HepG2 (cell line): ENCODE measurements around the gene TXNRD2. TPM values are rescaled to one million over a fixed set of nuclear protein-coding genes. Genes with fewer than 3 reads are reported as not detected.

Source experiments
- CBFB ChIP-seq: sonication (generic); formaldehyde crosslinking; IDR thresholded peaks from 2 replicates; pipeline ENCODE4 v1.4.0; 2020; ENCODE audit warnings: missing genetic modification reagents
- FOXJ3 ChIP-seq: sonication (generic); formaldehyde crosslinking; IDR thresholded peaks from 2 replicates; pipeline ENCODE4 v1.4.0; 2020; ENCODE audit warnings: missing genetic modification reagents, mild to moderate bottlenecking, borderline replicate concordance
- FOXK2 ChIP-seq: fragments of 450-650 bp; IDR thresholded peaks from 2 replicates; pipeline ENCODE4 v1.6.1; 2016
- HIC2 ChIP-seq: sonication (generic); formaldehyde crosslinking; IDR thresholded peaks from 2 replicates; pipeline ENCODE4 v1.9.0; 2022; ENCODE audit warnings: low read depth, missing genetic modification reagents
- JARID2 ChIP-seq: sonication (generic); formaldehyde crosslinking; IDR thresholded peaks from 2 replicates; pipeline ENCODE4 v1.8.1; 2023; ENCODE audit warnings: missing genetic modification reagents, inconsistent platforms; ENCODE audit not compliant: insufficient replicate concordance
- LRRFIP1 ChIP-seq: sonication (generic); formaldehyde crosslinking; conservative IDR thresholded peaks from 2 replicates; pipeline ENCODE4 v1.4.0; 2020; ENCODE audit warnings: missing genetic modification reagents
- PHF8 ChIP-seq: sonication (generic); formaldehyde crosslinking; IDR thresholded peaks from 2 replicates; pipeline ENCODE4 v1.5.0; 2020; ENCODE audit warnings: missing genetic modification reagents
- RAD51 ChIP-seq: fragments of 450-650 bp; IDR thresholded peaks from 2 replicates; pipeline ENCODE4 v1.6.1; 2016; ENCODE audit warnings: borderline replicate concordance
- RNF219 ChIP-seq: sonication (generic); formaldehyde crosslinking; IDR thresholded peaks from 2 replicates; pipeline ENCODE4 v1.5.0; 2020; ENCODE audit warnings: mild to moderate bottlenecking, missing genetic modification reagents
- SOX5 ChIP-seq: IDR thresholded peaks from 2 replicates; pipeline ENCODE4 v1.6.1; 2016; ENCODE audit warnings: borderline replicate concordance
- TEAD3 ChIP-seq: optimal IDR thresholded peaks from 2 replicates; pipeline ENCODE3; 2016; ENCODE audit warnings: borderline replicate concordance
- TFDP1 ChIP-seq: IDR thresholded peaks from 2 replicates; pipeline ENCODE4 v1.6.1; 2016; ENCODE audit warnings: missing compliant biosample characterization, missing genetic modification reagents, borderline replicate concordance
- TSC22D2 ChIP-seq: sonication (generic); formaldehyde crosslinking; IDR thresholded peaks from 2 replicates; pipeline ENCODE4 v1.5.1; 2020; ENCODE audit warnings: missing genetic modification reagents, mild to moderate bottlenecking, borderline replicate concordance
- YEATS2 ChIP-seq: sonication (generic); formaldehyde crosslinking; IDR thresholded peaks from 2 replicates; pipeline ENCODE4 v1.4.0; 2020; ENCODE audit warnings: missing genetic modification reagents, borderline replicate concordance
- ZBTB4 ChIP-seq: sonication (generic); formaldehyde crosslinking; IDR thresholded peaks from 2 replicates; pipeline ENCODE4 v1.4.0; 2020; ENCODE audit warnings: missing genetic modification reagents, mild to moderate bottlenecking, borderline replicate concordance
- ZNF264 ChIP-seq: sonication (generic); formaldehyde crosslinking; IDR thresholded peaks from 2 replicates; pipeline ENCODE4 v1.4.0; 2020; ENCODE audit warnings: missing genetic modification reagents
- ZNF557 ChIP-seq: sonication (generic); formaldehyde crosslinking; IDR thresholded peaks from 2 replicates; pipeline ENCODE4 v1.4.0; 2020; ENCODE audit warnings: missing genetic modification reagents
- ZNF773 ChIP-seq: sonication (generic); formaldehyde crosslinking; IDR thresholded peaks from 2 replicates; pipeline ENCODE4 v1.4.0; 2020; ENCODE audit warnings: missing genetic modification reagents, borderline replicate concordance
- ZSCAN12 ChIP-seq: sonication (generic); formaldehyde crosslinking; IDR thresholded peaks from 2 replicates; pipeline ENCODE4 v1.9.0; 2021; ENCODE audit warnings: mild to moderate bottlenecking, missing genetic modification reagents
- polyA plus RNA-seq, 8 experiments: library from polyadenylated mRNA; depleted of rRNA in 3 of 8; stranded (reverse) in 7 of 8; unstranded in 1 of 8; fragments of >200 nt; fragmentation: Illumina TruSeq in 4 of 8; extraction: Trizol in 4 of 8; gene quantifications; 2 replicates each; pipeline versions ENCODE4 v1.2.1 to v1.2.3, GENCODE V29; 2011 to 2016; ENCODE audit warnings: low read depth in 4 of 8, missing spikeins in 1 of 8, mixed read lengths in 1 of 8; ENCODE audit not compliant: insufficient read depth in 1 of 8
- total RNA-seq, 5 experiments: library from RNA; depleted of rRNA; stranded (reverse); fragments of >200 nt; fragmentation: Illumina TruSeq; extraction: Trizol; gene quantifications; 2 replicates each; pipeline ENCODE4 v1.2.3, GENCODE V29; 2016; ENCODE audit warnings: low read depth in 1 of 5

TXNRD2 gene
- total and polyA plus RNA-seq, 2 of the 13 experiments (the other 11 are each of a cell fraction or from before 2014, with no cell fraction given) = 17.5 to 18.6 TPM

- TF ChIP-seq TFDP1 (CRISPR knock-in tag) (peak; percentile 28; the same call in 1 of the 2 replicates), RNF219 (CRISPR knock-in tag) (no peak), CBFB (CRISPR knock-in tag) (no peak), PHF8 (CRISPR knock-in tag) (0 out of 2 replicates have a peak, but pooled peaks have one; percentile 17), FOXJ3 (CRISPR knock-in tag) (no peak), ZNF557 (CRISPR knock-in tag) (no peak), YEATS2 (no peak; the same call in 1 of the 2 replicates), ZNF264 (CRISPR knock-in tag) (no peak), HIC2 (CRISPR knock-in tag) (peak; percentile 73; the same call in 1 of the 2 replicates), TSC22D2 (CRISPR knock-in tag) (no peak), ZBTB4 (CRISPR knock-in tag) (no peak), FOXK2 (no peak), ZNF773 (no peak), SOX5 (CRISPR knock-in tag) (0 out of 2 replicates have a peak, but pooled peaks have one; percentile 6), LRRFIP1 (CRISPR knock-in tag) (no peak), JARID2 (CRISPR knock-in tag) (no peak), RAD51 (no peak), TEAD3 (CRISPR knock-in tag) (peak; percentile 62), ZSCAN12 (no peak)
These were observed 20.8 kb upstream of the TXNRD2 start (continued) for GRCh38 chr22:19962246-19962908.
